GM12875 (cell line): ENCODE results near the gene DGKI.

Experiments
- H3K4me3 ChIP-seq: one replicate; pipeline ENCODE4 v1.5.1; 2011; ENCODE audit warnings: low read depth, low read length, control low read depth
- TF ChIP-seq, protein P1 (sequence below): IDR thresholded peaks from 2 replicates; pipeline ENCODE4 v1.5.1; 2011; ENCODE audit warnings: low read depth, mild to moderate bottlenecking, control low read depth, inconsistent platforms, low read length, moderate library complexity, borderline replicate concordance; ENCODE audit not compliant: insufficient read depth

Gene DGKI

GRCh38 chr7:137847568-137848050 is 835 bp upstream of the DGKI start:
- TF ChIP-seq, protein P1, sequence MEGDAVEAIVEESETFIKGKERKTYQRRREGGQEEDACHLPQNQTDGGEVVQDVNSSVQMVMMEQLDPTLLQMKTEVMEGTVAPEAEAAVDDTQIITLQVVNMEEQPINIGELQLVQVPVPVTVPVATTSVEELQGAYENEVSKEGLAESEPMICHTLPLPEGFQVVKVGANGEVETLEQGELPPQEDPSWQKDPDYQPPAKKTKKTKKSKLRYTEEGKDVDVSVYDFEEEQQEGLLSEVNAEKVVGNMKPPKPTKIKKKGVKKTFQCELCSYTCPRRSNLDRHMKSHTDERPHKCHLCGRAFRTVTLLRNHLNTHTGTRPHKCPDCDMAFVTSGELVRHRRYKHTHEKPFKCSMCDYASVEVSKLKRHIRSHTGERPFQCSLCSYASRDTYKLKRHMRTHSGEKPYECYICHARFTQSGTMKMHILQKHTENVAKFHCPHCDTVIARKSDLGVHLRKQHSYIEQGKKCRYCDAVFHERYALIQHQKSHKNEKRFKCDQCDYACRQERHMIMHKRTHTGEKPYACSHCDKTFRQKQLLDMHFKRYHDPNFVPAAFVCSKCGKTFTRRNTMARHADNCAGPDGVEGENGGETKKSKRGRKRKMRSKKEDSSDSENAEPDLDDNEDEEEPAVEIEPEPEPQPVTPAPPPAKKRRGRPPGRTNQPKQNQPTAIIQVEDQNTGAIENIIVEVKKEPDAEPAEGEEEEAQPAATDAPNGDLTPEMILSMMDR, result no peak
- peak overlapping the region; percentile 23 for H3K4me3 ChIP-seq

DNA sequence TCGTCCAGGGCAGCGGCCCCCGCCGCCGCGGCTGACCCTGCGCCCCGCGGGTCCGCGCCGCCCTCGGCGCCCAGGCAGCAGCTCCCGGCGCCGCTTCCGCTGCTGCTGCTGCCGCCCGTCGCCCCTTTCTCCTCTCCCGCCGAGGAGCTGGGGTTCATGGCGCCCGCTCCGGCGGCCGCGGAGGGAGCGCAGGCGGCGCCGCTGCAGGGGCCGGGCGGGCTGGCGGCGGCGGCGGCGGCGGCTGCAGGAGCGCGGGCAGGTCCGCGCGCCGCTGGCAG is 286 bp downstream of the DGKI start:
- peak overlapping the region; percentile 6 for H3K4me3 ChIP-seq
- TF ChIP-seq, protein P1, result no peak

- TF ChIP-seq, protein P1, result no peak
- no peak overlapping the region for H3K4me3 ChIP-seq
These were observed 1.9 kb downstream of the DGKI start for GRCh38 chr7:137844677-137845425.

DNA sequence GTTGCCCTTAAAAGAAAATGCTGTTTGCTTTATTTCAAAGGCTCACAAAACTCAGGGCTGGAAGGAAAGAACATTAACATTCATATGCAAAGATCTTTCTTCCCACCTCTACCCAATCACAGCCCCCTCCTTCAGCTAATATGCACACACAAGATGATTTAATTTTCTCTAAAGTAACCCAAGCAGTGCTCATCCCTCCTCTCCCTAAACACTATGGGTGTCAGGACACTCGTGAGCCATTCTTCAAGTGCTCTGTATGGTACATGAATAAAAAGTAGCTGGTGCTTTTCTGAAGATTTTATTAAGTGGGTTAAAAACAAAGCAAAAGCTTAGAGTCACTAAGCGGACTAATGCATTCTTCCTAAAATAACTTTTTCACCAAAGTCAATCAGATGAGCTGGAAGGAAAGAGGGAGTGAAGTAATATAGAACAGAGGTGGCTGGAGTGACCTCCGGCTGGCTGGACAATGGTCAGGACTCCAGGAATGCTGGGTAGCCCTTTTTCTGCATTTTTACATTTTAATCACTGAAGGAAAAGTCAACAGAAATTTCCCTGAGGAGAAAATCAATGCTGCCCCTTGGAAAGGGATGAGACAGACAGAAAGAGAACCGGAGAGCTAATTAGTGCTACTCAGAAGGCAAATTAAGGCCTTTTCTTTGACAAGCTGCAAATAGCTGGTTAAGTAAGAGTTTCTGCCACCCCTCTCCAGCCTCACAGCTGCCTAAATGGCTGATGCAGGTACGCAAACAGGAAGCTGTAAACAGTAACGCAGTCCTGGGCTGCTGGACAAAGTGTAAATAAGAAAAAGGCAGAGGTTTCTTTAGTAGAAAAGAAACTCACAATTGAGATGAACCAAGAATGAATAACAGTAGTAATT is 6.6 kb downstream of the DGKI start:
- TF ChIP-seq, protein P1, result no peak
- no peak overlapping the region for H3K4me3 ChIP-seq

DNA sequence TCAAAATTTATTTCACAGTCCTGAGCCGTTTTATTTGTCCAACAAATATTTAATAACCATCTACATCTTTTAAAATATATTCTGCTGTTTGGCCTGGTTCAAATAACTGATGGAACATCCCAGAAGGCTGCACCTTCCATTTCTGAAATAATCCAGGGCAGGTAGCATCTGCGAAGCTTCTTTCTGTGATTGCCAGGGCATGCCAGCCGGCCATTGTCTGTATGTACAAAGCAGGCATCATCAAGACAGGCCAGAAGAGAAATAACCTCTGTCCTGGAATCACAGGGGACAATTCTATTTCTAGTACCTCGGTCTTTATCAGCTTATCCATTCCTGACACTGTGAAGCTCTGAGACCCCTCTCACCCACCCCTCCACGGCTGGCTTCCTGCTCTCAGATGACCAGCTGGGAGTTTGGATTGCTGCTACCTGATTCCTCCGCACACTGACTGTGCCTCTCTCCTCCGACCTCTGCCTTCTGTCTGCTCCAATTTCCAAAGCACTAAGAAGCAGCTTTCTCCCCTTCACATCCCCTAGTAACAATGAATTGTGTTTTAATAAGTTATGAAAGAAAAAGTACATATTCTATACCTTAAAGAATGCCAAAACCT is 8.0 kb downstream of the DGKI start:
- no peak overlapping the region for H3K4me3 ChIP-seq

DNA sequence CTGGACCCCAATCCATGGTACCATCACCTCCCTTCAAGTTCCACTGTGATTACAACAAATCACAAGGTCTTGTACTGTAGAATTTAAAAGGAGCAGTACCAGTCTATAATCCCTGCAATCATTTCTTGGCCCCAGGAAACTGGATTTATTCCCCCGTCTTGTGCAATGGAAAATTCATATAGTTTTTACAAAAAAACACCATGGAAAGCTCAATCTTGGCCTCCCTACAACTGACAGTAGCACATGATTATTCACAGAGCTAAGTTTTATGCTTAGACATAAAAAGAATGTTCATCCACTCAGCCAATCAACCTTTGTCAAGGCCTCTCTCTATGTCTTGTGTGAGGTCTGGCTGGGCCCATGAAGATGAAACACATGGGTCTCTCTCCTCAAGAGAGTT is 10.2 kb downstream of the DGKI start:
- TF ChIP-seq, protein P1, result no peak
- no peak overlapping the region for H3K4me3 ChIP-seq

More for the DNA sequence above, 8.0 kb downstream of the DGKI start:
- TF ChIP-seq, protein P1, result no peak
